Left ventricle myocardium inferior (tissue), 1 donor: ENCODE results near the gene TPBGL. TPM values are rescaled to one million over a fixed set of nuclear protein-coding genes. Genes with fewer than 3 reads are reported as not detected.

Experiments used
- DNase-seq: peaks from one replicate; pipeline ENCODE4 v3.0.0-alpha.2; 2020
- H3K27ac ChIP-seq: fragments of 200-600 bp; replicated peaks from 2 replicates; pipeline ENCODE4 v1.8.0; 2021
- H3K27me3 ChIP-seq: fragments of 200-600 bp; 2 replicates; pipeline ENCODE4 v1.8.0; 2021; ENCODE audit warnings: low read depth
- H3K36me3 ChIP-seq: fragments of 200-600 bp; 2 replicates; pipeline ENCODE4 v1.8.0; 2021
- H3K4me1 ChIP-seq: fragments of 200-600 bp; 2 replicates; pipeline ENCODE4 v1.8.0; 2021
- H3K4me3 ChIP-seq: fragments of 200-600 bp; 2 replicates; pipeline ENCODE4 v1.8.0; 2021; ENCODE audit warnings: mild to moderate bottlenecking, moderate library complexity
- H3K9me3 ChIP-seq: fragments of 200-600 bp; replicated peaks from 2 replicates; pipeline ENCODE4 v1.8.0; 2021
- intact Hi-C: fragments of 100-400 bp; cut with micrococcal nuclease; formaldehyde crosslinking; loops from one replicate; pipeline ENCODE4 v1.11.0; 2022
- total RNA-seq: library from RNA; stranded (reverse); fragmentation: NEBNext Ultra II Directional; extraction: Animal tissue kit (Norgen Biotek cat#: 25700); gene quantifications from one replicate; pipeline ENCODE4 v1.2.1, GENCODE V29; 2021
- TF ChIP-seq, protein P1 (sequence below): fragments of 200-600 bp; IDR thresholded peaks from 2 replicates; pipeline ENCODE4 v1.8.0; 2021; ENCODE audit warnings: antibody characterized with exemption, mild to moderate bottlenecking, borderline replicate concordance
- donor health status: DM: no; HTN: yes; CAD: no; lungs with severe emphysema.

The TPBGL gene
- total RNA-seq, 1 donor from 2014 or later, result 0.16 TPM

GRCh38 chr11:75277991-75278790 lies 37.6 kb downstream of the TPBGL start:
- Histone ChIP-seq H3K4me3 (no peak overlapping the region), H3K36me3 (peaks cover 67% of the 10 kb centered on the region)
- intact Hi-C loops, result no loop called here

GRCh38 chr11:75279273-75279672 lies 38.7 kb downstream of the TPBGL start:
- DNase-seq, result peak; percentile 7
- H3K4me3 ChIP-seq, result no peak overlapping the region
- peak overlapping the region; percentile 59 for H3K27ac ChIP-seq
- intact Hi-C loops, result no loop called here
- H3K27me3 ChIP-seq, result no peaks in the 10 kb centered on the region
- H3K36me3 ChIP-seq, result peaks cover 65% of the 10 kb centered on the region
- H3K4me1 ChIP-seq, result peaks cover 22% of the 10 kb centered on the region
- no peaks in the 10 kb centered on the region for H3K9me3 ChIP-seq
- TF ChIP-seq, protein P1, sequence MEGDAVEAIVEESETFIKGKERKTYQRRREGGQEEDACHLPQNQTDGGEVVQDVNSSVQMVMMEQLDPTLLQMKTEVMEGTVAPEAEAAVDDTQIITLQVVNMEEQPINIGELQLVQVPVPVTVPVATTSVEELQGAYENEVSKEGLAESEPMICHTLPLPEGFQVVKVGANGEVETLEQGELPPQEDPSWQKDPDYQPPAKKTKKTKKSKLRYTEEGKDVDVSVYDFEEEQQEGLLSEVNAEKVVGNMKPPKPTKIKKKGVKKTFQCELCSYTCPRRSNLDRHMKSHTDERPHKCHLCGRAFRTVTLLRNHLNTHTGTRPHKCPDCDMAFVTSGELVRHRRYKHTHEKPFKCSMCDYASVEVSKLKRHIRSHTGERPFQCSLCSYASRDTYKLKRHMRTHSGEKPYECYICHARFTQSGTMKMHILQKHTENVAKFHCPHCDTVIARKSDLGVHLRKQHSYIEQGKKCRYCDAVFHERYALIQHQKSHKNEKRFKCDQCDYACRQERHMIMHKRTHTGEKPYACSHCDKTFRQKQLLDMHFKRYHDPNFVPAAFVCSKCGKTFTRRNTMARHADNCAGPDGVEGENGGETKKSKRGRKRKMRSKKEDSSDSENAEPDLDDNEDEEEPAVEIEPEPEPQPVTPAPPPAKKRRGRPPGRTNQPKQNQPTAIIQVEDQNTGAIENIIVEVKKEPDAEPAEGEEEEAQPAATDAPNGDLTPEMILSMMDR, result no peak

More at GRCh38 chr11:75277991-75278790, 37.6 kb downstream of the TPBGL start:
- peak; percentile 6 for DNase-seq
- H3K27ac ChIP-seq, result no peak overlapping the region
- no peaks in the 10 kb centered on the region for H3K9me3 ChIP-seq
- H3K27me3 ChIP-seq, result no peaks in the 10 kb centered on the region
- peaks cover 22% of the 10 kb centered on the region for H3K4me1 ChIP-seq
- TF ChIP-seq, protein P1, result no peak

DNA sequence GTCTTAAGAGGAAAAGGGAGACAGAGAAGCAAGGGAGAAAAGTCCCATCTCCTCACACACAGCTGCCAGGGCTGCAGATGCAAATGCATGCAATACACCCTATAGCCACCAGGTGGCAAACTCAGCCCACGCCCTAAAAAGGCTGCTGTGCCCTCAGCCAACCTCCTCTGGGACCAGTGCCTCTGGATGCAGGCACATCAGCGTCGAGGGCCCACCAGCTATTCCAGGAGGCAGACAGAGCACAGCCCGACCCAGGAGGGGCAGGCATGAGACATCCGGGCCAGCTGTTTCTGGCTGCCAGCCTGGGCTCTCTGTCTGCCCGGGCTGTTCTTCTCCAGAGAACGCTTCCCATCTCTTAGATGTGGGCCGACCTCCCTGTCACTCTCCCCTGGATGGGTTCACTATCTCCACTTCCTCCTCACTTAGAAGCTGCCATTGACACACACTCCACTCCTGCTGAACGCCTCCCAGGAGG lies 39.7 kb downstream of the TPBGL start:
- Histone ChIP-seq H3K27me3 (no peaks in the 10 kb centered on the region), H3K27ac (peak overlapping the region; percentile 59), H3K4me1 (peaks cover 22% of the 10 kb centered on the region), H3K9me3 (no peaks in the 10 kb centered on the region), H3K4me3 (no peak overlapping the region), H3K36me3 (peaks cover 63% of the 10 kb centered on the region)
- peak; percentile 75 for DNase-seq
- TF ChIP-seq, protein P1, result peak; percentile 99
- intact Hi-C loops, result loop anchor here (2.0 to 10.0 kb wide), 2 partner anchors 55 to 103 kb away; no protein-coding TSS in a partner anchor

DNA sequence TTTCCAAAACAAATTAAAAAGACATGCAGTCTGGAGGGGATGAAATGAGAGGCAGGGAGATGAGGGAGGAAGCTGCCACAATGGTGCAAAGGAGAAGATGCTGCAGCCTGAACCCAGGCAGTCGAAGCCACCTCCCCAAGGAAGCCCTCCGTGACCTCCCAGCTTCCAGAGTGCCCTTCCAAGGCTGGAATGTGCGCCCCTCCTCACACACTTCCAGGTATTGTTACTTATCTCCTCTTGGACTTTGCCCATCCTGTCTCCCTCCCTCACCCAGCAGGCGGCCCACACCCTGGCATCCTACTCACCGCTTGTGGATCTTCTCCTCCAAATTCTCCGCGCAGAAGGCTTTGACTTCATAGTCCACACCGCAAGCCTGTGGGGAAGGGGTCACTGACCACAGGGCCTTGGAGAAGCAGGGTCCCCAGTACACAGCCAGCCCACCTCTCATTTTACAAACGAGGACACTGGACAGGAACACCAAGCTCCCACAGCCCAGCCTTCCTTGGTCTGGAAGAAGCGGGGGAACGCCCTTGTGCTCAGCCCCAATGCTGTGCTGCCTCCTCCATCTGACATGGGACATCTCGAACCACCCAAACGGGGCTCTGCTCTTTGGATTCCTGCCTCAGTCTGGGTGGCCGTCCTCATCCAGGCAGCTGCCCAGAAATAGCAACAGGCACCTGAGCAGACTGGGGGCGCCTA lies 40.3 kb downstream of the TPBGL start:
- peak overlapping the region; percentile 59 for H3K27ac ChIP-seq
- H3K27me3 ChIP-seq, result no peaks in the 10 kb centered on the region
- DNase-seq, result peak; percentile 15
- H3K9me3 ChIP-seq, result no peaks in the 10 kb centered on the region
- intact Hi-C loops, result loop anchor here (2.0 to 10.0 kb wide), 2 partner anchors 54 to 102 kb away; no protein-coding TSS in a partner anchor
- no peak overlapping the region for H3K4me3 ChIP-seq
- peaks cover 22% of the 10 kb centered on the region for H3K4me1 ChIP-seq
- H3K36me3 ChIP-seq, result peaks cover 63% of the 10 kb centered on the region
- TF ChIP-seq, protein P1, result no peak

DNA sequence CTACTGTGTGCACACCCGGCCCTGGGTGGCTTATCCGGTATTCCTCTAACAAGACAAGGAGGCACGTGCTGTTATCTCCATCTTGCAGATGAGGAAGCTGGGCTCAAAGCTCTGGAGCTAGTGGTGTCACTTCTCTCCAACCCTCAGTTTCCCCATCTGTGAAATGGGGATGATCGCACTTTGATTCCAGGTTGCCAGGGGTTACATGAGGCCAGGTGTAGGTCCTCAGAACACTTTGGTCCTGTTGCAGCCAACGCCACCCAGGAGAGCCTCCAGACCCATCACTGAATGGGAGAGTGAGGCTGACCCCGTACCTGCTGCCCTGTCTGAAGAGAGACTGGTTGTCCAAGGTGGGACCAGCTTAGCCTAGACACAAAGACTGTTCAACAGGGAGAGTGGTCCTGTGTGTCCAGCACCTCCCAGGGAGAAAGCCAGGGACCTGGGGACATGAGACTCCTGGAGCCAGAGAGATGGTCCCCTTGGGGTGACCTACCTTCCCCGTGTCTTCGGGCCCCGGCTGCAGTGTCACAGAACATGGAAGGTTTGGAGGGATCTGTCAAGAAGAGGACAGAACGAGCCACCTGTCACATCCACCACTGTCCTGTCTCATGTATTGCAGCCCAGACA lies 41.0 kb downstream of the TPBGL start:
- Histone ChIP-seq H3K27ac (peak overlapping the region; percentile 59), H3K27me3 (no peaks in the 10 kb centered on the region), H3K36me3 (peaks cover 61% of the 10 kb centered on the region), H3K9me3 (no peaks in the 10 kb centered on the region), H3K4me3 (no peak overlapping the region), H3K4me1 (peaks cover 22% of the 10 kb centered on the region)
- intact Hi-C loops, result loop anchor here (2.0 to 10.0 kb wide), 2 partner anchors 53 to 101 kb away; no protein-coding TSS in a partner anchor
- TF ChIP-seq, protein P1, result no peak
- DNase-seq, result no peak
